Germinal center (tissue), 1 donor: ENCODE measurements around the gene BEGAIN.

Experiments used
- DNase-seq: peaks from one replicate; pipeline ENCODE4 v3.0.0; 2012; ENCODE audit warnings: mixed read lengths, low spot score

The BEGAIN gene

GRCh38 chr14:100601064-100601463 lies 13.8 kb upstream of the BEGAIN start:
- DNase-seq, result no peak

GRCh38 chr14:100599981-100600380 lies 12.8 kb upstream of the BEGAIN start:
- DNase-seq, result no peak

GRCh38 chr14:100594625-100594951 lies 7.4 kb upstream of the BEGAIN start:
- no peak for DNase-seq

- no peak for DNase-seq
These were observed 6.8 kb upstream of the BEGAIN start for GRCh38 chr14:100593751-100594624.

- no peak for DNase-seq
These were observed 5.8 kb upstream of the BEGAIN start for GRCh38 chr14:100592972-100593371.

- DNase-seq, result no peak
These were observed 5.3 kb upstream of the BEGAIN start for GRCh38 chr14:100592461-100592891.

GRCh38 chr14:100591453-100592371 lies 4.5 kb upstream of the BEGAIN start:
- DNase-seq, result no peak

GRCh38 chr14:100590726-100591452 lies 3.7 kb upstream of the BEGAIN start:
- DNase-seq, result no peak

- no peak for DNase-seq
These were observed 2.7 kb upstream of the BEGAIN start for GRCh38 chr14:100589760-100590469.

GRCh38 chr14:100589071-100589759 lies 2.0 kb upstream of the BEGAIN start:
- no peak for DNase-seq

GRCh38 chr14:100588671-100589070 lies 1.5 kb upstream of the BEGAIN start:
- DNase-seq, result no peak

- DNase-seq, result no peak
These were observed 670 bp upstream of the BEGAIN start for GRCh38 chr14:100587763-100588411.

- DNase-seq, result no peak
These were observed 673 bp downstream of the BEGAIN start for GRCh38 chr14:100586403-100587085.

GRCh38 chr14:100586153-100586402 lies 1.1 kb downstream of the BEGAIN start:
- DNase-seq, result no peak

- DNase-seq, result no peak
These were observed 1.6 kb downstream of the BEGAIN start for GRCh38 chr14:100585448-100586152.

- no peak for DNase-seq
These were observed 2.9 kb downstream of the BEGAIN start for GRCh38 chr14:100584056-100585031.

GRCh38 chr14:100583245-100583644 lies 4.0 kb downstream of the BEGAIN start:
- DNase-seq, result no peak

- no peak for DNase-seq
These were observed 4.6 kb downstream of the BEGAIN start for GRCh38 chr14:100582496-100583165.
